GM19452 (cell line): Measurements from ENCODE around the gene CASZ1.

Source experiments
- ATAC-seq: cut with Tn5 transposase; IDR thresholded peaks from one replicate; pipeline ENCODE4 v1.9.1; 2021; ENCODE audit not compliant: unreplicated experiment

CASZ1 gene

DNA sequence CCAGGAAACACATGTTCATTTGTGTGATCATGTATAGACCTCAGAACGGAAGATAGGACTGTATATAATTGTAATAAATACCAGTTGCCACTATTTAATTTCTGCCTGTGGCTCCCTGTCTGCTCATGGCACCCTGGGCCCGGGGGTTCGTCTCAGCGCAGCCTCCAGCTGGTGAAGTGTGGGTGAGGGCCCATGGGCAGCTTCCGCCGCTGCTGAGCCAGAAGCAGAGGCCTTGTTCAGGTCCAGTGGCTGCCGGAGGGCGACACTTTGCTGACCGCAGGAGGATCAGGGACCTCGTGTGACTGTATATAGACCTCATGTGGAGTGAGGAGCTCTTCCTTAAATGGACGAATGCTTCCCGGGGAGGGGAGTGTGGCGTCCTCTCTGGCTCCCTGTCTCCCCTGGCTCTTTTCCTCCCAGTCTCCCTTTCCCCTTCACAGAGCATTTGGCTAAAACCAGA lies 165.8 kb downstream of the CASZ1 start:
- ATAC-seq, result no peak

DNA sequence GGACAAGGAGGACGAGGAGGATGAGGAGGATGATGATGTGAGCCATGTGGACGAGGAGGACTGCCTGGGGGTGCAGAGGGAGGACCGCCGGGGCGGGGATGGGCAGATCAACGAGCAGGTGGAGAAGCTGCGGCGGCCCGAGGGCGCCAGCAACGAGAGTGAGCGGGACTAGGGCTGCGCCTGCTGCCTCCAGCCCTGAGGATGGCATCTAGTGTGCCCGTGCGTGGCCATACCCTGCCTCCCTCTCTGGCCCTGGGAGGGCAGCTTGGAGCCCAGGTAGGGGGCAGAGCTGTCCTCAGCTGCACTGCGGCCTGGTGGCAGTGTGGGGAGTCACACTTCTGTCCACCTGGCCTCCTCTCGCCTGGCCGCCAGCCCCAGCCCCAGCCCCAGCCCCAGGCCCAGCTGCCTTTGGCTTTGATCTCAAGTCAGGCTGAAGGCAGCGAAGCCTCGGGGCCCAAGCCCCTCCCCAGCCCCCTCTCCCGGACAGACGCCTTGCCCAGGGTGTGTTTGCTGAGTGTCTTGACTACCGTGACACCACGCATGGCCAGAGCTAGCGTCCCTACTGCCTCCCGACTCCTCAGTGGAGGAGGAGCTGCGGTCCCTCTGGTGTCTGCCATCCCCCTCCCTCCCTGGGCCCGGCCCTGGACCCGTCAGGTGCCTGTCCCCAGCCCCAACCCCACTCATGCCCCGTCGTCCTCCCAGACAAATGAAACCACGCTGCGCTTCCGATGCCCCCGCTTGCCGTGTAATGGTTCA lies 166.5 kb downstream of the CASZ1 start:
- ATAC-seq, result no peak

DNA sequence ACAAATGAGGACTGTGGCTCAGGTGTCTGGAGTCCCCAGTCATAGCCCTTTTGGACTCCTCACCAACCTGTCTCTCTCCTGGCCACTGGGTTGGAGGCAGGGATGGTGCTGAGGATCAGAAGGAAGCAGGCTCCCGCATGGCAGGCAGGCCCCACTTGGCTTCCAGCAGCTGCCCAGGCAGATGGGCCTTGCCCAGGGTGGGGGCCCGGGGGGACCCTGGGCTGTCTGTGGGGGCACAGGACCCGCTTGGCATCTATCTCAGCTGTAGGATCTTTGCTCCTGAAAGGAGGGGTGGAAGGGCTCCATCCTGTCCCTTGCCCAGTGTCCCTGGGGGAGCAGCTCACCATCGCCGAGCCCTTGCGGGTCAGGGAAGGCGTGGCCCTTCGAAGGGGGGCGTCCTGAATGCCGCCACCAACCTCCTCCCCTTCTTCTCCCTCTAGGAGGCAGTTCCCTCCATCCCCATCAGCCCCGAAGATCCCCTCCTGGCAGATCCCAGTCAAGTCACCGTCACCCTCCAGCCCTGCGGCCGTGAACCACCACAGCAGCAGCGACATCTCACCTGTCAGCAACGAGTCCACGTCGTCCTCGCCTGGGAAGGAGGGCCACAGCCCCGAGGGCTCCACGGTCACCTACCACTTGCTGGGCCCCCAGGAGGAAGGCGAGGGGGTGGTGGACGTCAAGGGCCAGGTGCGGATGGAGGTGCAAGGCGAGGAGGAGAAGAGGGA lies 167.2 kb downstream of the CASZ1 start:
- ATAC-seq, result no peak

DNA sequence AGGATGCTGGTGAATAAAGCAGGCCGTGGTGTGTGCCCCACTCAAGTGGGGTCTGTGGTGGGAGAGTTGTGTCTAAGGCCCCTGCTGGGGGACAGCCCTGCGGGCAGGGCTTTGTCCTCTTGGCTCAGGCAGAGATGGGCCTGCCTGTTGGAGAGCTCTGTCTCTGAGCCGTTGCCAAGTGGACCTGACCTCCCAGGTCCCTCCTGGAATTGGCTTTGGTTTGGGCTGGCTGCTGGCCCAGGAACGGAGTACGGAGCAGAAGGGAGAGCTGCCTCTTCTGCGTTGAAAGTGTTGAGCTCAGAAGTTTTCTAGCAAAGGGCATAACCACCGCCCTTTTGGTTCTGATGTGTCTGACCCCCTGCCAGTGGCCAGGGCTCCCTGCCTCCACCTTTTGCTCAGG lies 167.8 kb downstream of the CASZ1 start:
- no peak for ATAC-seq

DNA sequence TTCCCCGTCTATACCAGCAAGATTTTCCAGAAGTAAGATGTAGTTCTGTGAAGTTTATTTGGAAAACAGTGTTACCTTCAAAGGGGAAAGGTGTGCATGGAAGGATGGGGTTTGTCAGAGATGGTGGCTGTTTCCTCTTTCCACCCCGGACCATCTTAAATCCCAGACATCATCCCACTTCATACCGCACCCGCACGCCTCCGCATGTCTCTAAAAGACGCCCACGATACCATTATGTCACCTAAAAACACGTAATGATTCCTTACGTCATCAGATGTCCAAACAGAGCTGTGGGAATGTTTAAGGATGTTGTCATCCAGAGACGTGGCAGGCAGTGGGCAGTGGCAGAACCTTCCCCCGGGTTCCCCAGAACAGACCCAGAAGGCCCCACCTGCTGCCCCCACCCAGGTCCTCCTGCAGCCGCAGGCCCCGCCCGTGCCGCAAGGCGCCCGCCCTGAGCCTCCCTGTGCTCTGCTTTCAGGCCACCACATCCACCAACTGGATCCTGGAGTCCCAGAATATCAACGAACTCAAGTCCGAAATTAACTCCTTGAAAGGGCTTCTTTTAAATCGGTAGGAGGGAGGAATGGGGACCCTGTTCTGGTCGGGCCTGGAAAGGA lies 169.5 kb downstream of the CASZ1 start:
- ATAC-seq, result no peak

DNA sequence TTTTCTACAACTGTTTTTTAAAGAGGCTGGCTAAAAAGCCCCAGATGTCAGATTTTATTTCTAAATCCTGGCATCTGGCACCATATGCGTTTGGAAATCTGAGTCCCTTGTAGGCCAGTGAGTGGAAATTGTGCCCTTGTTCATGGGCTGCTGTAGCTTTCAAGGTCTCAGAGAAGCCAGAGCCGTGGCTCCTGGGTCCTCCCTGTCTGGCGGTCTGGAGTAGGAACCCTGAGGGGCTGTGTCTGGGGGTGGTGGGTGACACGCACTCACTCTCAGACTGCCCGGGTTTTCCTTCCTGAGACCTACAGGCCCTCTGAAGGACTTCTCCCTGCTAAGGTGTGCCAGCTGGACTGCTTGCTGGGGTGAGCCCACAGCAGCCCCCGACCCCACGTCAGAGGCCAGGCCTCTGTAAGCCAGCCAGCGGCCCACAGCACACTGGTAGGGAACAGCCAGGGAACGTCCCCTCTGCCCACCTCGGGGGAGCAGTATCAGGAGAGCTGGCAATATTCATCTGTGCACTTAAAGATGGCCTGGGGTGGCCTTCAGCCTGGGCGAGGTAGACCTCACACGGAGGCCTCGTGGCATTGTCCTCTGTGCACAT lies 170.2 kb downstream of the CASZ1 start:
- no peak for ATAC-seq

DNA sequence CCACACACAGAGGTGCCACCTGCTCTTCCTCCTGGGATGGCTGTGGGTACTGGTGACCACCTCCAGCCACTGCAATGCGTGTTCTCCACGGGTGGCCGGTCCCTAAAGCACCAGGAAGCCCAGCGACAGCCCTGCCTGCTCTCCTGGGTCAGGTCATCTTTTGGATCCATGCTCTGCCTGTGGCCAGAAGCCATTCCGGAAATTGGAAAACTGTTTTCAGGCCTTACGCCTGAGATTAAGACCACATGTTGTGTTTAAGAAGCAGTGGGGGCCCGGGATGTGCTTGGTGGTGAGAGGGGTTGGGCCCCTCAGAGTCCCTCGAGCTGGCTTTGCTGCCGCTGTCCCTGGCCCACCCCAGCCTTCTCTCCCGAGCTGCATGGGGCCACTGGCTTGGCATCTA lies 170.9 kb downstream of the CASZ1 start:
- ATAC-seq, result no peak

DNA sequence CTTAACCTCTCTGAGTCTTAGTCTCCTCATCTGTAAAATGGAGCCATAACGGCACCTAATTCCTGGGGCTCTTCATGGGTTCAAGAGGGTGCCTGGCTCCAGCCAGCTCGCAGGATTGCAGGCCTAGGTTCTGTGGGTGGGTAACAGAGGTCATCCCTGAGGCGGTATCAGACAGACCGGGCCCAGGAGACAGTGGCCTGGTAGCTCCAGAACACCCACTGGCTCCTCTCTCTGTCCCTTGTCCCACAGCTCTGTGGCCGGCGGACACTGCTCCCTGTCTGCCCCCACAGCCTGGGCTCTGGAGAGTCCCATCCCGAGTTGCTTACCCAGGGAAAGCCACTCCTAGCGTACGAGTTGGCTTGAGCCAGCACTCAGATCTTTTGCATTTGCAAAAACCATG lies 171.4 kb downstream of the CASZ1 start:
- no peak for ATAC-seq

DNA sequence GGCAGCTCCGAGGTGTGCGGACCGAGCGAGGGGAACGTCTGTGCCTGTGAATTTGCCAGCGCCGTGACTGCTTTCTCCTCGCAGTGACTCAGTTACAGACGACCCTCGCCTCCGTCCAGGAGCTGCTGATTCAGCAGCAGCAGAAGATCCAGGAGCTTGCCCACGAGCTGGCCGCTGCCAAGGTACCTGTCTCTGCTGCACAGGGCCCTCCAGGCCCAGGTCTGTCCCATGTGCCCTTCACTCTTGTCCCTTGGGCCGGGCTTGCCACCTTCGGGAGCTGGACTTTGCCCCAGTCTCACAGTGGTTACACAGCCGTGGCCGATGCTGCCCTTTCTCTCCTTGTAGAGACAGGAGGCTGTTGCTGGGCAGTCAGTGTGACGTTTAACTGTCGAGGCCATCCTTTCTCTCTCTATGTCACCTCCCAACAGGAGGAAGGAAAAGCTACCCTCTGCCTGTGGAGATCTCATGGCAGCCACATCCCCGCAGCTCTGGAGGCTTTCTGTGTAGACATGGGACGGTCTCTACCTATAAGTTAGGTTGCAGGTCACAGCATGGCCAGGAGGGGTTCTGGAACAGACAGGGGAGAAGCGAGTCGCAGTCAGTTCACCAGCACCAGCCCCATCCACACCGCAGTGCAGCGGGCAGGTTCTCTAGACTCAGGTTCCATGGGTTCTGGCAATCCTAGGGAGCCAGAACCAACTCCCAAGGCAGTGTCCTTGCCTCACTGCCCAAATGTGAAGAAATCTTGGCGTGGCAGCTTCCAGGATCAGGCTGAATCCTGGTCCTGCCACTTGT lies 172.0 kb downstream of the CASZ1 start:
- no peak for ATAC-seq

DNA sequence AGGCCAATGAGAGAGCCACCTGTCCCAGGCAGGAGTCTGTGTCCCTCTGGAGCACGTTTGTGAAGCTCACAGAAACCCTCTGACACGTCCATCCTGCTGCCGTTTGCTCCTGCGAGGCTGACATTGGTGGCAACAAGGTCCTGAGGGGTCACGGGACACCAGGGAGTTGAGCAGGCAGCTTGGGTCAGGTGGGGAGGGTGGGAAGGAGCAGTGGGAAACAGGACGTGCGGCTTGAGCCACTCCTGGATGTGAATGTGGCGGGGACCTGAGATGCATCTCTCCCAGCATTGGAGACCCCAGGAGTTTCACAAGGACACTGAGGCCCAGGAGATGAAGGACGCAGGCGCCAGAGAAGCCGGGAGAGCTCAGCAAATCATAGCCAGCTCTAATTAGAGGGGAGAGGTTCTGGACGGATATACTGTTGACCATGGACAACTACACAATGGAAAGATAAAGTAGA lies 172.7 kb downstream of the CASZ1 start:
- ATAC-seq, result no peak

DNA sequence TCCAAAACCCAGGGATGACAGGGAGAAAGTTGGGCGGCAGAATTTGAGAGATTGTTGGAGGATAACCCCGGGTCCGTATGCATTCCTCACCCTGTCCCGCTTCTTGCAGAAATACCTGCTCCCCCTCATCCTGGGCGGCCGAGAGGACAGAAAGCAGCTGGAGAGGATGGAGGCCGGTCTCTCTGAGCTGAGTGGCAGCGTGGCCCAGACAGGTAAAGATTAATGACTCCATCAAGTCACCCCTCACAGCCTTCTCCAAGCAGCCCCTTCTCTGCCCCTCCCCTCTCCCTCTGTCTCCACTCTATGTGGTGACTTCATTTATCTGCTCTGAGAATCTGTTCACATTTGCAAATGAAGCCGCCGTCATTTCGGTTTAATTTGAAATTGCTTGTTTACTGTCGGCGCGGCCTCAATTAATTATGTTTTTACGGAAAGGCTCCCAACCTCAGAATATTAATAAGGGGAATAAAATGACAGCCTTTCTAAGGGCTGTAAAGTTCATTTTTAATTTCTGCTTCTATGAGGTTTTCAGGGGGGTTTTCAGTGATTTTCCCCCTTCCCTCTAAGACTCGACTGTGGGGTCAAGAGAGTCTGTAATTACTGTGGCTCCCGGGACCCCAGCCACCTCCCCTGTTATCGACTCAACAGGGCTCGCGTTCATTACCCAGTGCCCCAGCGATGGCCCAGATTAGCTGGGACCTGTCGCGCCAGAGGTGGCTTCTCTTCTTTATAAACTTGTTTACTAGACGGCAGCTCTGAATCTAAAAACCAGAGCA lies 173.3 kb downstream of the CASZ1 start:
- no peak for ATAC-seq

DNA sequence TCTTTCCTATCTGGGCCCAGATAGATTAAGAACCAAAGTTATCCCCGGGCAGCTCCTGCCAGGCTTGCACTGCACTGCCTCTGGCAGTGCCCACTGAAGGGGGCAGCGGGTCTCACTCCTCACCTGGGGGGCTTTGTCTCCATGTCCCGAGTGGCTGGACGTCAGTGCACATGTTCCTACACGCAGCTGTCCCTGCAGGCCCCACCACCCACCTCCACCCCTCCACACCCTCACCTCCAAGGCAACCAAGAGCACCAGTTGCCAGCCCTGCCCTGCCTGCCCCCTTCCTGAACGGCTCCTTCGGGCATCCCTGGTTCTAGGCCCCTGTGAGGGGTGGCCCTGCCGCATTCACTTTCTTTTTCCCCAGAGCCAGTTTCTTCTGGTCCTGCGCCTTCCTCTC lies 174.5 kb downstream of the CASZ1 start:
- no peak for ATAC-seq

DNA sequence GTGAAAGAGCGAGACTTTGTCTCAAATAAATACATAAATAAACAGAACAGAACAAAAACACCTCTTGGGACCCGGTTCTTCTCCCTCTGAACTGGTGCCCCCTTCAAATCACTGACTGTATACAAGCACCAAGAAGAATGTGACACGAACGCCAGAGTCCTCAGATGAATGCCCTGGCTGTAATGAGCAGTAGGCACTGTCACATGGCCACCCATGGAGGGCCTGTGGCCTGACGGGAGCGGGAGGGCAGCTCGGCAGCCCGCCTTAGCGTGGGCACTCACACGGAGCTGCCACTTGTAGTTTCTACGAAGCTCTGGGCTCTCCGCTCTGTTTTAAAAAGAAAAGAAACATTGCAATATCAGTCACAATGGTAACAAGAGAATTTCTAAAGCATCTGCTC lies 175.7 kb downstream of the CASZ1 start:
- no peak for ATAC-seq

DNA sequence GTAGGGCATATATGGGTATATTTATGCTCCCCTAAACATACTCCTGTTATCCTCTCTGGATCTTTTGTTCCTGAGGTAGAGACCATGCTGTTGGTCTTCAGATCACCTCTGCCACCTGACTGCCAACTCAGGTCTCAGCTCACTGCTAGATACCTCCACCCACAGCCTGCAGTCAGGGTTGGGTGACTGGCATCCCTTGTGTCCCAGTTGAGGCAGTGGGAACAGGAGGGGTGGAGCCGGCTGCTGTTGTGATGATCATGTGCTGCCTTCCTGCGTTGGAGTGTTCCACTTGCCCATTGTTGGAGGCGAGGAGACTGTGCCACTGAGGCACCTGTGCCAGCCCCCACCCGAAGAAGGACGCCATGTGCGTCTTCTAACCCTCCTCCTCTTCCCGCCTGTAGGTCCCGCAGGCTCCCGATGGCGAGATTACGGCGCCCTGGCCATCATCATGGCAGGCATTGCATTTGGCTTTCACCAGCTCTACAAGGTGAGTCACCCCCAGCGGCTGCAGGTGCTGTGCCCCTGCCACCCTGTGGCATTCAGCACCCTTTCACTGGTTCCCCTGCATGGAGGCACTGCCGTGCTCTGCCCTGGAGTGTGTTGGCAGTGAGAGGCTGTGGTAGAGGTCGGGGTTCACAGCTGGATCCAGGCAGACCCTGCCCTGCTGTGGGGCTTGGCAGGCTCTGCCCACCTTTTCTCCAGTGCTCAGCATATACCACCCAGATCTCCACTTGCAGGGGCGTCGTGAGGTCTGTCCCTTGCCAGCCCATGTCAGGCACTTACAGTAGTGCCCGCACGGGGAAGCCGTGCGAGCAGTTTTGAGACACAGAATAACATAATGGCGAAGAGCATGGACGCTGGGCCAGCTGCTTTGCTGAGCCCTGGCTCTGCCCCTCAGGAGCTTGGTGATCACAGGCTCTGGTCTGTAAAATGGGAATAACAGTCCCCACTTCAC lies 178.2 kb downstream of the CASZ1 start:
- no peak for ATAC-seq

DNA sequence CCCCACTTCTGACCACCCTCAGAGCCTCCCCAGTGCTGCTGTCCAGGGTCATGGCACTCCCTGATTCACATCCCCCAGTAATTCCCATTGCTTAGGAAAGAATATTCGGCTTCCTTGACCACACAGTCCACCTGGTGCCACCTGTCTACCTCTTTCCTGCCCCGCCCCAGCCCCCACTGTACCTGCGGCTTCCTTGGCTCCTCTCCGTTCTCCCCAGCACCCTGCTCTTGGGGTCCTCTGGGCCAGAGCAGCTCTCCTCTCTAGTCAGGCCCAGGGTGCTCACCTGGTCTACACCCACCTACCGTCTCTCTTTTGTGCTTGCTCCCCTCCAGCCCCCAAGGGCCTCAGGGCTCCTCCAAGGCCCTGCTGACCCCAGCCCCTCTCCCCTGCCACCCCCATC lies 179.1 kb downstream of the CASZ1 start:
- no peak for ATAC-seq

DNA sequence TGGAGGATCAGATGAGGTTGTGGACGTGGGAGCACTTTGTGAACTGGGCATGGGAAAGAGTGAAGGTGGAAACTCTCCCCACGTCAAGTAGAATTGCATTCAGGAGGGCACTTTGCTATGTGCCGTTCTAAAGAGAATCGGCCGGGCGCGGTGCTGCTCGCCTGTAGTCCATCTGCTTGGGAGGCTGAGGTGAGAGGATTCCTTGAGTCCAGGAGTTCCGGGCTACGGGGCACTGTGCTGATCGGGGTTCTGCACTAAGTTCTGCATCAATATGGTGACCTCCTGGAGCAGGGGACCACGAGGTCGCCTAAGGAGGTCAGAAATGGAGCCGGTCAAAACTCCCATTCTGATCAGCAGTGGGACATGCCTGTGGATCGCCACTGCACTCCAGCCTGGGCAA lies 179.8 kb downstream of the CASZ1 start:
- ATAC-seq, result no peak

DNA sequence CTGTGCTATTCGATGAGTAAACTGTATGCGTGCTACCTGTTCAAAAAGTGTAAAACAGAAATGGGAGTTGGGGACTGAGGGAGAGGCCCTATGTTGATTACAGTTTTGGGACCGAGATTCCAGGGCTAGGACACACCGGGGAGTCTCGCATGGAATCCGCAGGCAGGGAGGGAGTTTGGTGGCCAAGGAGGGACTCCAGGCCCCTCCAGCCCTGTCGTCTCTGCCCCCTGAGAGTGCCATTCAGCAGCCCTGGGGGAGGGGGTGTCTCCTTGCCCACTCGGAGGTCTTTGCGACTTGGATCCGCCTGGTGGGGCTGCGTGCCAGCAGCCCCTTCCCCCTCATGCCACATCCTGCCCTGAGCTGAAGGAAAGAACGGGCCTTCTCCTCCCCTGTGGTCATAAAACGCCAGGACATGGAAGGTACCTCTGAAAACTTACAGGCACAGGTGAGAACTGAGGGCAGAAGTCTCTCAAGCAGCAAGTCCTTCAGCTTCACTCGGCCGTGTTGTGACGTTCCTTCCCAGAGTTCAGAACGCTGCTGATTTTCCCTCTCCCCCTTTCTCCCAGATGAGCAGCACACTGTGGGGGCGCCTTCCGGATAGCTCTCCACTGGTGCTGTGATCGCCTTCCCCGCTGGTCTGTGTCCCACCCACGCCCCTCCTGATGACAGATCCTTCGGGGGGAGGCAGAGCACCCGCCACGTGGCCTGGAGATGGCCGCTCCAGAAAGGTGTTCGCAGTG lies 180.3 kb downstream of the CASZ1 start:
- no peak for ATAC-seq

DNA sequence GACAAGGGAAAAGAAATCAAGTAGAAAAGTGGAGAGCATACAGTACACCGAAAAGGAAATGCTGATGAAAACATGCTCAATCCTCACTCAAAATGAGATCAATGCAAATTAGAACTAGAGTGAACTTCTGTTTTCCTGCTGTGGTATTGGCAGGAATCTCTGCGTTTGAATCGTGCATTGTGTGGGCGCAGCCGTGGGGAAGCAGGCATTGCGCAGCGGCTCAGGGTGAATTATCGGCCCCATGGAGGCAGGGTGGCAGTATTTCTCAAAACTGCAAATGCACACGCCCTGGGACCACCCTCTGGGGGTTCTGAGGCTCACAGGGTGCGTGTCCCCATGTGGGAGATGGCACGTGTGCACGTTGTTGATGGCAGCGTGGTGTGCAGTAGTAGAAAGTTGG lies 181.1 kb downstream of the CASZ1 start:
- ATAC-seq, result no peak
